Measurements from ENCODE around the gene KCNMA1.

GRCh38 chr10:77001206-77001605 is 636.4 kb downstream of the KCNMA1 start:
- TF ChIP-seq CTCF (IDR thresholded peaks at IDR 0.05) (no peak), POLR2A (IDR thresholded peaks at IDR 0.05) (no peak)
